GM12878 (cell line): ENCODE measurements around the gene NTN3. TPM values are rescaled to one million over a fixed set of nuclear protein-coding genes. Genes with fewer than 3 reads are reported as not detected.
"Not testable (repeated sequence)": the region's sequence is repeated elsewhere in the genome, so short reads cannot be mapped to it uniquely, and the experiment has no call there.

ENCODE experiments used
- ATAC-seq: fragments of 200-7000 bp; cut with Tn5 transposase; 3 replicates; pipeline ENCODE4 v1.9.1; 2020; ENCODE audit warnings: mild to moderate bottlenecking, moderate library complexity
- BruUV-seq: library from RNA; stranded (reverse); fragments of 400-500 nt; replicated peaks from 2 replicates; lab custom pipeline; 2021; lab: Mats Ljungman, UMichigan
- CTCF ChIA-PET: fragments of 300-600 bp; sonication (Branson Sonifier 250); formaldehyde crosslinking; extraction: SDS; loops from one replicate; lab custom pipeline; 2021; ENCODE audit warnings: inconsistent platforms; lab: Yijun Ruan, JAX
- POLR2A ChIA-PET: fragments of 350-600 bp; formaldehyde crosslinking; extraction: SDS; loops from one replicate; lab custom pipeline; 2021; ENCODE audit warnings: inconsistent platforms; lab: Charles Lee
- RAD21 ChIA-PET: fragments of 300-600 bp; sonication (Branson Sonifier 250); formaldehyde crosslinking; loops from one replicate; lab custom pipeline; 2023; ENCODE audit warnings: antibody characterized with exemption; ENCODE audit not compliant: unreplicated experiment; lab: Charles Lee
- SMC1A ChIA-PET: fragments of 300-600 bp; sonication (Branson Sonifier 250); formaldehyde crosslinking; loops from one replicate; lab custom pipeline; 2023; ENCODE audit not compliant: unreplicated experiment, uncharacterized antibody; lab: Charles Lee
- DNase-seq: peaks from one replicate; pipeline ENCODE4 v3.0.0-alpha.2; 2011; ENCODE audit warnings: low read depth, low spot score
- FAIRE-seq: peaks from 3 replicates; lab custom pipeline; 2011; peaks lifted over from hg19 to GRCh38; lab: Jason Lieb, UNC
- H2AFZ ChIP-seq: 2 replicates; pipeline ENCODE4 v1.6.0; 2011; ENCODE audit warnings: low read depth, low read length, control low read depth; ENCODE audit not compliant: control insufficient read depth
- H3K27ac ChIP-seq: 2 replicates; pipeline ENCODE4 v1.5.1; 2011; ENCODE audit warnings: control low read depth; ENCODE audit not compliant: control insufficient read depth, insufficient read depth
- H3K27me3 ChIP-seq, 2 experiments: replicated peaks in 1 of 2; 2 replicates each; pipeline versions ENCODE4 v1.6.0 to v1.6.1; 2011; ENCODE audit warnings: low read length in 1 of 2; ENCODE audit not compliant: control insufficient read depth in 2 of 2, insufficient read depth in 2 of 2
- H3K36me3 ChIP-seq, 2 experiments: 2 replicates each; pipeline ENCODE4 v1.5.1; 2011; ENCODE audit warnings: low read length in 1 of 2; ENCODE audit not compliant: control insufficient read depth in 2 of 2, insufficient read depth in 2 of 2
- H3K4me1 ChIP-seq: 2 replicates; pipeline ENCODE4 v1.6.1; 2011; ENCODE audit warnings: mild to moderate bottlenecking, low read length, moderate library complexity, mixed read lengths; ENCODE audit not compliant: control insufficient read depth, insufficient read depth
- H3K4me2 ChIP-seq: 2 replicates; pipeline ENCODE4 v1.6.0; 2011; ENCODE audit warnings: control low read depth; ENCODE audit not compliant: control insufficient read depth, insufficient read depth
- H3K4me3 ChIP-seq: fragments of 200-600 bp; sonication (generic); 2 replicates; pipeline ENCODE4 v1.5.1; 2016
- H3K79me2 ChIP-seq: 2 replicates; pipeline ENCODE4 v1.6.0; 2011; ENCODE audit warnings: low read length; ENCODE audit not compliant: control insufficient read depth, insufficient read depth
- H3K9ac ChIP-seq: 2 replicates; pipeline ENCODE4 v1.8.0; 2011; ENCODE audit warnings: low read length, control low read depth, mixed read lengths; ENCODE audit not compliant: control insufficient read depth, insufficient read depth
- H3K9me3 ChIP-seq: replicated peaks from 3 replicates; pipeline ENCODE4 v1.5.1; 2011; ENCODE audit warnings: mild to moderate bottlenecking, low read length; ENCODE audit not compliant: control insufficient read depth, insufficient read depth
- H4K20me1 ChIP-seq: 2 replicates; pipeline ENCODE4 v1.6.0; 2011; ENCODE audit not compliant: control insufficient read depth, insufficient read depth
- SIN3A ChIP-seq: IDR thresholded peaks from 2 replicates; pipeline ENCODE4 v1.6.1; 2012; ENCODE audit warnings: low read depth, low read length, improper control_type of control experiment
- WGBS: methylation state at CpG from one replicate; pipeline ENCODE4 v1.1.6; 2016; ENCODE audit warnings: low lambda C conversion rate; ENCODE audit not compliant: insufficient replicate concordance, insufficient coverage; ENCODE audit errors: missing lambda C conversion rate; 5-methylcytosine and 5-hydroxymethylcytosine counted together
- in situ Hi-C: fragments of 300-500 bp; cut with MboI; formaldehyde crosslinking; loops from 9 replicates; pipeline ENCODE4 v1.14.3; 2018; ENCODE audit warnings: mixed read lengths
- intact Hi-C: fragments of 100-400 bp; cut with micrococcal nuclease; formaldehyde crosslinking; loops from one replicate; pipeline ENCODE4 v1.14.2; 2022; ENCODE audit not compliant: unreplicated experiment
- polyA plus RNA-seq, 11 experiments: library from polyadenylated mRNA; depleted of rRNA in 4 of 11; unstranded in 6 of 11; stranded (reverse) in 5 of 11; fragments of >200 nt; fragmentation: Nextera tagmentation in 4 of 11; fragmentation: Illumina TruSeq in 1 of 11; extraction: Ambion mirVana in 4 of 11; extraction: Trizol in 1 of 11; gene quantifications; 1 replicate in 1 of 11; 2 replicates in 10 of 11; pipeline versions ENCODE4 v1.2.1 to v1.2.3, GENCODE V29; 2011 to 2016; ENCODE audit warnings: inconsistent platforms in 2 of 11, missing spikeins in 2 of 11, low read depth in 1 of 11
- total RNA-seq, 4 experiments: library from RNA; depleted of rRNA in 3 of 4; stranded (reverse); fragments of >200 nt in 3 of 4; fragmentation: Illumina TruSeq in 1 of 4; extraction: Trizol in 1 of 4; gene quantifications; 2 replicates each; pipeline versions ENCODE4 v1.2.1 to v1.2.3, GENCODE V29; 2013 to 2021

Gene NTN3
- total and polyA plus RNA-seq, 10 of the 15 experiments (the other 5 are each of a cell fraction or from before 2014, with no cell fraction given): 0.04 TPM; not detected in 9

- no peak for FAIRE-seq
Measured at GRCh38 chr16:2439598-2439997, 31.5 kb upstream of the NTN3 start.

DNA sequence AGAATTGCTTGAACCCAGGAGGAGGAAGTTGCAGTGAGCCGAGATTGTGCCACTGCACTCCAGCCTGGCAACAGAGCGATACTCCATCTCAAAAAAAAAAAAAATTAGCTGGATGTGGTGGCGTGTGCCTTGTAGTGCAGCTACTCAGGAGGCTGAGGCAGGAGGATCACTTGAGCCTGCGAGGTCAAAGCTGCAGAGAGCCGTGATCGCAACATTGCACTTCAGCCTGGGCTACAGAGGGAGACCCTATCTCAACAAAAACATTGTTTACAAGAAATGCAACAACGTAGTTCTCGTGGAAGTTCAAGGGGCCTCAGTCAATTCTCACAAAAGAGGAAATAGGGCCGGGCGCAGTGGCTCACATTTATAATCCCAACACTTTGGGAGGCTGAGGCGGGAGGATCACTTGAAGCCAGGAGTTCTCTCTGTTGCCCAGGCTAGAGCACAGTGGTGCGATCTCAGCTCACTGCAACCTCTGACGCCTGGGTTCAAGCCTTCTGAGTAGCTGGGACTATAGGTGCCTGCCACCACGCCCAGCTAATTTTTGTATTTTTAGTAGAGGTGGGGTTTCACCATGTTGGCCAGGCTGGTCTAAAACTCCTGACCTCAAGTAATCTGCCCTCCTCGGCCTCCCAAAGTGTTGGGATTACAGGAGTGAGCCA is 29.8 kb upstream of the NTN3 start:
- H3K79me2 ChIP-seq, H3K4me3 ChIP-seq, H3K4me2 ChIP-seq, SMC1A ChIA-PET, BruUV-seq, ATAC-seq, DNase-seq, FAIRE-seq, in situ Hi-C loops, H2AFZ ChIP-seq, intact Hi-C loops, H3K9me3 ChIP-seq, H3K27me3 ChIP-seq, H4K20me1 ChIP-seq, H3K27ac ChIP-seq, H3K9ac ChIP-seq: not testable (repeated sequence)
- WGBS: 95% methylated on average over 15 of the region's 15 CpGs
- Histone ChIP-seq H3K36me3 (peaks cover 36 to 37% of the 10 kb centered on the region in 2 experiments), H3K4me1 (peaks cover 12% of the 10 kb centered on the region)
- CTCF ChIA-PET: interaction anchor here (0.7 to 2.0 kb wide), 4 partner anchors 11 to 1722 kb away, joined by 3 to 7 read pairs (median 4); no protein-coding TSS in a partner anchor
- RAD21 ChIA-PET: interaction anchor here (1.0 to 1.6 kb wide), 3 partner anchors 18 to 46 kb away, joined by 3 read pairs; partner anchors contain the start of gene TEDC2
- POLR2A ChIA-PET: interaction anchor here (1.4 kb wide), 1 partner anchor 13 kb away, joined by 3 read pairs; no protein-coding TSS in a partner anchor

More at GRCh38 chr16:2439598-2439997, 31.5 kb upstream of the NTN3 start:
- POLR2A ChIA-PET: interaction anchor here (2.3 kb wide), 1 partner anchor 20 kb away, joined by 9 read pairs; the partner anchor contains the start of gene TEDC2
- peaks cover 12% of the 10 kb centered on the region for H3K4me1 ChIP-seq
- RAD21 ChIA-PET: interaction anchor here (1.6 kb wide), 1 partner anchor 29 kb away, joined by 3 read pairs; no protein-coding TSS in a partner anchor
- DNase-seq (no peak), ATAC-seq (no peak)
- TF ChIP-seq SIN3A: no peak
- 93% methylated on average over 11 of the region's 11 CpGs for WGBS
- no peak overlapping the region for H3K4me3 ChIP-seq
- SMC1A ChIA-PET: interaction anchor here (1.2 to 2.5 kb wide), 3 partner anchors 10 to 62 kb away, joined by 3 to 10 read pairs (median 3); partner anchors contain the start of gene CCNF
- no peak overlapping the region for H3K4me2 ChIP-seq
- intact Hi-C loops (no loop called here), in situ Hi-C loops (no loop called here)
- H3K36me3 ChIP-seq: peaks cover 31 to 33% of the 10 kb centered on the region in 2 experiments
- H3K9me3 ChIP-seq: no peaks in the 10 kb centered on the region
- no peak overlapping the region for H3K27ac ChIP-seq
- CTCF ChIA-PET: interaction anchor here (0.8 to 2.0 kb wide), 4 partner anchors 9 to 132 kb away, joined by 3 to 7 read pairs (median 3); no protein-coding TSS in a partner anchor
- H3K9ac ChIP-seq: no peak overlapping the region
- no peaks in the 10 kb centered on the region for H3K27me3 ChIP-seq
- BruUV-seq: no TSS peak
- no peaks in the 10 kb centered on the region for H3K79me2 ChIP-seq
- H4K20me1 ChIP-seq: no peaks in the 10 kb centered on the region
- H2AFZ ChIP-seq: no peak overlapping the region
